Nephron progenitor cell (in vitro differentiated cells): ENCODE measurements around the gene CCDC85B.
A peak's percentile ranks its signal among the peaks of the same experiment; 100 is the strongest.

Experiments used
- DNase-seq: peaks from one replicate; pipeline ENCODE4 v3.0.0; 2021
- H3K27ac Mint-ChIP-seq: 2 replicates; pipeline ENCODE4 v1.8.0; 2021; ENCODE audit warnings: mild to moderate bottlenecking, moderate library complexity, mixed read lengths
- H3K27me3 Mint-ChIP-seq: 2 replicates; pipeline ENCODE4 v1.8.0; 2021; ENCODE audit warnings: mild to moderate bottlenecking, low read depth, mixed read lengths; ENCODE audit not compliant: poor library complexity
- H3K36me3 Mint-ChIP-seq: 2 replicates; pipeline ENCODE4 v1.8.0; 2021; ENCODE audit warnings: low read depth, mixed read lengths
- H3K4me1 Mint-ChIP-seq: 2 replicates; pipeline ENCODE4 v1.8.0; 2021; ENCODE audit warnings: mixed read lengths
- H3K4me3 Mint-ChIP-seq: 2 replicates; pipeline ENCODE4 v1.8.0; 2021; ENCODE audit warnings: mild to moderate bottlenecking, moderate library complexity, mixed read lengths
- H3K9me3 Mint-ChIP-seq: 2 replicates; pipeline ENCODE4 v1.8.0; 2021; ENCODE audit warnings: mild to moderate bottlenecking, moderate library complexity, mixed read lengths
- CTCF ChIP-seq: fragments of 200-600 bp; sonication (generic); IDR thresholded peaks from 2 replicates; pipeline ENCODE4 v1.5.0; 2021; ENCODE audit warnings: antibody characterized with exemption

The CCDC85B gene

GRCh38 chr11:65870307-65870658 lies 20.2 kb upstream of the CCDC85B start:
- peak overlapping the region; percentile 85 for H3K4me3 Mint-ChIP-seq
- DNase-seq, result no peak
- peaks cover 46% of the 10 kb centered on the region for H3K4me1 Mint-ChIP-seq
- no peaks in the 10 kb centered on the region for H3K9me3 Mint-ChIP-seq
- peaks cover 7% of the 10 kb centered on the region for H3K36me3 Mint-ChIP-seq
- no peak overlapping the region for H3K27ac Mint-ChIP-seq
- H3K27me3 Mint-ChIP-seq, result no peaks in the 10 kb centered on the region
- TF ChIP-seq CTCF, result no peak

- H3K9me3 Mint-ChIP-seq, result no peaks in the 10 kb centered on the region
- no peaks in the 10 kb centered on the region for H3K27me3 Mint-ChIP-seq
- H3K36me3 Mint-ChIP-seq, result peaks cover 7% of the 10 kb centered on the region
- peaks cover 46% of the 10 kb centered on the region for H3K4me1 Mint-ChIP-seq
- peak overlapping the region; percentile 75 for H3K27ac Mint-ChIP-seq
- DNase-seq, result peak; percentile 48
- no peak for TF ChIP-seq CTCF
- peak overlapping the region; percentile 85 for H3K4me3 Mint-ChIP-seq
Measured at GRCh38 chr11:65870706-65871681, 19.5 kb upstream of the CCDC85B start.

GRCh38 chr11:65871811-65872548 lies 18.5 kb upstream of the CCDC85B start:
- H3K27ac Mint-ChIP-seq, result peak overlapping the region; percentile 61
- H3K4me1 Mint-ChIP-seq, result peaks cover 45% of the 10 kb centered on the region
- peak; percentile 54 for DNase-seq
- no peaks in the 10 kb centered on the region for H3K9me3 Mint-ChIP-seq
- peak overlapping the region; percentile 85 for H3K4me3 Mint-ChIP-seq
- peaks cover 7% of the 10 kb centered on the region for H3K36me3 Mint-ChIP-seq
- TF ChIP-seq CTCF, result no peak
- H3K27me3 Mint-ChIP-seq, result no peaks in the 10 kb centered on the region

- no peaks in the 10 kb centered on the region for H3K9me3 Mint-ChIP-seq
- DNase-seq, result peak; percentile 74
- H3K4me3 Mint-ChIP-seq, result peak within 1 kb of the TSS; percentile 91
- TF ChIP-seq CTCF, result no peak
- H3K27me3 Mint-ChIP-seq, result no peaks in the 10 kb centered on the region
- no peaks in the 10 kb centered on the region for H3K36me3 Mint-ChIP-seq
- peaks cover 38% of the 10 kb centered on the region for H3K4me1 Mint-ChIP-seq
- H3K27ac Mint-ChIP-seq, result peak within 1 kb of the TSS; percentile 83
Measured at GRCh38 chr11:65872586-65873317, 17.7 kb upstream of the CCDC85B start, which contains the start of gene EFEMP2. EFEMP2 (minus strand) TSS chr11:65872800; CDS start chr11:65872354, 446 bp downstream.

- no peaks in the 10 kb centered on the region for H3K27me3 Mint-ChIP-seq
- no peaks in the 10 kb centered on the region for H3K9me3 Mint-ChIP-seq
- no peaks in the 10 kb centered on the region for H3K36me3 Mint-ChIP-seq
- peak overlapping the region; percentile 91 for H3K4me3 Mint-ChIP-seq
- peaks cover 39% of the 10 kb centered on the region for H3K4me1 Mint-ChIP-seq
- DNase-seq, result peak; percentile 98
- peak overlapping the region; percentile 83 for H3K27ac Mint-ChIP-seq
- no peak for TF ChIP-seq CTCF
Measured at GRCh38 chr11:65873318-65874156, 16.9 kb upstream of the CCDC85B start.
